ENCODE results near the gene ADAMTS13. TPM values are rescaled to one million over a fixed set of nuclear protein-coding genes. Genes with fewer than 3 reads are reported as not detected.

The ADAMTS13 gene
- total and polyA plus RNA-seq, 9 of the 15 experiments (the other 6 are each of a cell fraction or from before 2014, with no cell fraction given) = 0.03 to 0.20 (median 0.04) TPM; not detected in 4

DNA sequence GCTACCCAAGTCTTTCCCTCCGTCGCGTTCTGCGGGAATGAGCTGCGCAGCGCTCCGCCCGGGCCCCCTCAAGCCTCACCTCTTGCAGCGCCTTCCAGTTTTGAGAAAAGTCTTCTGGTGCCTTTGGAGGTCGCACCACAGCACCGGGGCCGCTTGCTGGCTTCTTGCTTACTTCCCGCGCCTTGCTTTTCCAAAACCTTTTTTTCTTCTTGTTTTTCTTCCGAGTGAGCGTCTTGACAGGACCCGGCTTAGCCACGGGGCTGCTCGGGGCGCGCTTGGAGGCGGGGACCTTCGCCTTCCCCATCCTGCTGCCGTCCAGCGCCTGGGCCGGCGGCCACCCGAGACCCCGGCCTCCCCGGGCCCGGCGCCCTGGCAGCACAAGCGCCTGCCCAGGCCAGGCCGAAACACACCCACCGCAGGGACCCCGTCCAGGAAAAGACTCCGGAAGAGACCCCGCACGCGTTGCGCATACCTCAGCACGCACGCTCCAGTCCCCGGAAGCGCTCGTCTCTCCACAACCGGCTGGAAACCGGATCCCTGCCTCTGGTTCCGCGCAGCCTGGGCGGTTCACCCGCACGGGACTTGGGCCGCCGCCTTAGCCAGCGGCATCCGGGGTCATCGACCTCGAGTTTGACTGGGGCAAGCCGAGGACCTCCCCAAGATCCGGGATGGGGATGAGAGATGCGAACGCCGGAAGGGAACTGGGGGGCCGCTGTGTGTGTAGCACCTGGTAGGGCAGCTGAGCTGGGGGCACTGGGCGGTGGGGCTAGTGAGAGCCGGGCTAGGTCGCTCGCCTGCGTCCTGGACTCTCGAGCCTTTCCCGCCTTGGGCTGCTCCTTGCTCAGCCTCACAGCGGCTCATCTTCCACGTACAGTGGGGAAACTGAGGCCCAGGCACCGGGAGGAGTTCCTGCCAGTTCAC is 4.4 kb upstream of the ADAMTS13 start, which contains the start of gene REXO4 (continued):
- TF ChIP-seq, protein P1, sequence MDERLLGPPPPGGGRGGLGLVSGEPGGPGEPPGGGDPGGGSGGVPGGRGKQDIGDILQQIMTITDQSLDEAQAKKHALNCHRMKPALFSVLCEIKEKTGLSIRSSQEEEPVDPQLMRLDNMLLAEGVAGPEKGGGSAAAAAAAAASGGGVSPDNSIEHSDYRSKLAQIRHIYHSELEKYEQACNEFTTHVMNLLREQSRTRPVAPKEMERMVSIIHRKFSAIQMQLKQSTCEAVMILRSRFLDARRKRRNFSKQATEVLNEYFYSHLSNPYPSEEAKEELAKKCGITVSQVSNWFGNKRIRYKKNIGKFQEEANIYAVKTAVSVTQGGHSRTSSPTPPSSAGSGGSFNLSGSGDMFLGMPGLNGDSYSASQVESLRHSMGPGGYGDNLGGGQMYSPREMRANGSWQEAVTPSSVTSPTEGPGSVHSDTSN (CRISPR knock-in tag; IDR thresholded peaks at IDR 0.05; ENCODE audit: low read depth) = no peak
- TF ChIP-seq, protein P1 (tag; conservative IDR thresholded peaks at IDR 0.05; ENCODE audit: low read depth) = no peak
- no peak for TF ChIP-seq PHB (CRISPR knock-in tag; IDR thresholded peaks at IDR 0.05)
- TF ChIP-seq, protein P2, sequence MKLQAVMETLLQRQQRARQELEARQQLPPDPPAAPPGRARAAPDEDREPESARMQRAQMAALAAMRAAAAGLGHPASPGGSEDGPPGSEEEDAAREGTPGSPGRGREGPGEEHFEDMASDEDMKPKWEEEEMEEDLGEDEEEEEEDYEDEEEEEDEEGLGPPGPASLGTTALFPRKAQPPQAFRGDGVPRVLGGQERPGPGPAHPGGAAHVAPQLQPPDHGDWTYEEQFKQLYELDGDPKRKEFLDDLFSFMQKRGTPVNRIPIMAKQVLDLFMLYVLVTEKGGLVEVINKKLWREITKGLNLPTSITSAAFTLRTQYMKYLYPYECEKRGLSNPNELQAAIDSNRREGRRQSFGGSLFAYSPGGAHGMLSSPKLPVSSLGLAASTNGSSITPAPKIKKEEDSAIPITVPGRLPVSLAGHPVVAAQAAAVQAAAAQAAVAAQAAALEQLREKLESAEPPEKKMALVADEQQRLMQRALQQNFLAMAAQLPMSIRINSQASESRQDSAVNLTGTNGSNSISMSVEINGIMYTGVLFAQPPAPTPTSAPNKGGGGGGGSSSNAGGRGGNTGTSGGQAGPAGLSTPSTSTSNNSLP (IDR thresholded peaks at IDR 0.05; ENCODE audit: borderline replicate concordance, low read depth, low read length) = no peak
- peak; percentile 89 for TF ChIP-seq HDAC3 (IDR thresholded peaks at IDR 0.05; ENCODE audit: borderline replicate concordance, partially characterized antibody)
- TF ChIP-seq, protein P3, sequence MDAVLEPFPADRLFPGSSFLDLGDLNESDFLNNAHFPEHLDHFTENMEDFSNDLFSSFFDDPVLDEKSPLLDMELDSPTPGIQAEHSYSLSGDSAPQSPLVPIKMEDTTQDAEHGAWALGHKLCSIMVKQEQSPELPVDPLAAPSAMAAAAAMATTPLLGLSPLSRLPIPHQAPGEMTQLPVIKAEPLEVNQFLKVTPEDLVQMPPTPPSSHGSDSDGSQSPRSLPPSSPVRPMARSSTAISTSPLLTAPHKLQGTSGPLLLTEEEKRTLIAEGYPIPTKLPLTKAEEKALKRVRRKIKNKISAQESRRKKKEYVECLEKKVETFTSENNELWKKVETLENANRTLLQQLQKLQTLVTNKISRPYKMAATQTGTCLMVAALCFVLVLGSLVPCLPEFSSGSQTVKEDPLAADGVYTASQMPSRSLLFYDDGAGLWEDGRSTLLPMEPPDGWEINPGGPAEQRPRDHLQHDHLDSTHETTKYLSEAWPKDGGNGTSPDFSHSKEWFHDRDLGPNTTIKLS (IDR thresholded peaks at IDR 0.05; ENCODE audit: borderline replicate concordance, low read depth) = peak; percentile 65; the same call in 1 of the 2 replicates
- TF ChIP-seq SPI1 (IDR thresholded peaks at IDR 0.05; ENCODE audit: borderline replicate concordance, low read depth, low read length) = 0 out of 2 replicates have a peak, but pooled peaks have one; percentile 6
- peak; percentile 54; the same call in 1 of the 2 replicates for TF ChIP-seq EHMT2 (IDR thresholded peaks at IDR 0.05)
- TF ChIP-seq, protein P4, sequence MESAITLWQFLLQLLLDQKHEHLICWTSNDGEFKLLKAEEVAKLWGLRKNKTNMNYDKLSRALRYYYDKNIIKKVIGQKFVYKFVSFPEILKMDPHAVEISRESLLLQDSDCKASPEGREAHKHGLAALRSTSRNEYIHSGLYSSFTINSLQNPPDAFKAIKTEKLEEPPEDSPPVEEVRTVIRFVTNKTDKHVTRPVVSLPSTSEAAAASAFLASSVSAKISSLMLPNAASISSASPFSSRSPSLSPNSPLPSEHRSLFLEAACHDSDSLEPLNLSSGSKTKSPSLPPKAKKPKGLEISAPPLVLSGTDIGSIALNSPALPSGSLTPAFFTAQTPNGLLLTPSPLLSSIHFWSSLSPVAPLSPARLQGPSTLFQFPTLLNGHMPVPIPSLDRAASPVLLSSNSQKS (CRISPR knock-in tag; IDR thresholded peaks at IDR 0.05) = no peak
- peak; percentile 93 for TF ChIP-seq ETV1 (tag; conservative IDR thresholded peaks at IDR 0.05; ENCODE audit: low read depth)
- TF ChIP-seq LARP7 (IDR thresholded peaks at IDR 0.05) = peak; percentile 64
- TF ChIP-seq ZNF23 (CRISPR knock-in tag; IDR thresholded peaks at IDR 0.05) = no peak
- peak; percentile 70 for TF ChIP-seq TBP (optimal IDR thresholded peaks at IDR 0.05; ENCODE audit: low read depth, low read length)
- no peak for TF ChIP-seq ZNF75A (CRISPR knock-in tag; IDR thresholded peaks at IDR 0.05)
- no peak for TF ChIP-seq SAFB (IDR thresholded peaks at IDR 0.05; ENCODE audit: borderline replicate concordance, low read depth, low read length)
- TF ChIP-seq ZNF146 (CRISPR knock-in tag; IDR thresholded peaks at IDR 0.05; ENCODE audit: unreplicated experiment) = no peak
- TF ChIP-seq CBX5 (IDR thresholded peaks at IDR 0.05; ENCODE audit: borderline replicate concordance, low read depth) = peak; percentile 35; the same call in 1 of the 2 replicates
- TF ChIP-seq, protein P5, sequence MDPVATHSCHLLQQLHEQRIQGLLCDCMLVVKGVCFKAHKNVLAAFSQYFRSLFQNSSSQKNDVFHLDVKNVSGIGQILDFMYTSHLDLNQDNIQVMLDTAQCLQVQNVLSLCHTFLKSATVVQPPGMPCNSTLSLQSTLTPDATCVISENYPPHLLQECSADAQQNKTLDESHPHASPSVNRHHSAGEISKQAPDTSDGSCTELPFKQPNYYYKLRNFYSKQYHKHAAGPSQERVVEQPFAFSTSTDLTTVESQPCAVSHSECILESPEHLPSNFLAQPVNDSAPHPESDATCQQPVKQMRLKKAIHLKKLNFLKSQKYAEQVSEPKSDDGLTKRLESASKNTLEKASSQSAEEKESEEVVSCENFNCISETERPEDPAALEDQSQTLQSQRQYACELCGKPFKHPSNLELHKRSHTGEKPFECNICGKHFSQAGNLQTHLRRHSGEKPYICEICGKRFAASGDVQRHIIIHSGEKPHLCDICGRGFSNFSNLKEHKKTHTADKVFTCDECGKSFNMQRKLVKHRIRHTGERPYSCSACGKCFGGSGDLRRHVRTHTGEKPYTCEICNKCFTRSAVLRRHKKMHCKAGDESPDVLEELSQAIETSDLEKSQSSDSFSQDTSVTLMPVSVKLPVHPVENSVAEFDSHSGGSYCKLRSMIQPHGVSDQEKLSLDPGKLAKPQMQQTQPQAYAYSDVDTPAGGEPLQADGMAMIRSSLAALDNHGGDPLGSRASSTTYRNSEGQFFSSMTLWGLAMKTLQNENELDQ (CRISPR knock-in tag; IDR thresholded peaks at IDR 0.05; ENCODE audit: borderline replicate concordance) = no peak
